GM23338 (cell line): ENCODE measurements around the gene KIRREL3. TPM values are rescaled to one million over a fixed set of nuclear protein-coding genes. Genes with fewer than 3 reads are reported as not detected.

Experiments
- ATAC-seq: fragments of 200-7000 bp; cut with Tn5 transposase; 3 replicates; pipeline ENCODE4 v1.9.1; 2020
- DNase-seq: peaks from one replicate; pipeline ENCODE4 v3.0.0-alpha.2; 2015; ENCODE audit warnings: low spot score
- H2AFZ ChIP-seq: fragments of 200-600 bp; sonication (generic); 2 replicates; pipeline ENCODE4 v1.8.0; 2016; ENCODE audit warnings: antibody characterized with exemption, mild to moderate bottlenecking, moderate library complexity
- H3F3A ChIP-seq: fragments of 200-600 bp; sonication (generic); replicated peaks from 2 replicates; pipeline ENCODE4 v1.8.0; 2017; ENCODE audit warnings: antibody characterized with exemption, mixed run types, low read depth
- H3K27ac ChIP-seq: fragments of 200-600 bp; sonication (generic); 2 replicates; pipeline ENCODE4 v1.6.1; 2016; ENCODE audit warnings: low read depth
- H3K27me3 ChIP-seq: fragments of 200-600 bp; sonication (generic); 2 replicates; pipeline ENCODE4 v1.8.0; 2016; ENCODE audit warnings: mild to moderate bottlenecking, mixed run types, moderate library complexity; ENCODE audit not compliant: insufficient read depth
- H3K36me3 ChIP-seq: fragments of 200-600 bp; sonication (generic); 2 replicates; pipeline ENCODE4 v1.8.0; 2016; ENCODE audit warnings: mild to moderate bottlenecking; ENCODE audit not compliant: insufficient read depth
- H3K4me1 ChIP-seq: fragments of 200-600 bp; sonication (generic); 2 replicates; pipeline ENCODE4 v1.8.0; 2016; ENCODE audit warnings: mild to moderate bottlenecking, moderate library complexity; ENCODE audit not compliant: insufficient read depth
- H3K4me2 ChIP-seq: fragments of 200-600 bp; sonication (generic); 2 replicates; pipeline ENCODE4 v1.7.1; 2017; ENCODE audit warnings: mixed run types
- H3K4me3 ChIP-seq: fragments of 200-600 bp; sonication (generic); 2 replicates; pipeline ENCODE4 v1.6.1; 2016; ENCODE audit warnings: mixed run types
- H3K79me2 ChIP-seq: fragments of 200-600 bp; sonication (generic); replicated peaks from 2 replicates; pipeline ENCODE4 v1.8.0; 2017; ENCODE audit warnings: mild to moderate bottlenecking; ENCODE audit not compliant: insufficient read depth
- H3K9me2 ChIP-seq: fragments of 200-600 bp; sonication (generic); 2 replicates; pipeline ENCODE4 v1.8.0; 2017; ENCODE audit not compliant: insufficient read depth
- H4K20me1 ChIP-seq: fragments of 200-600 bp; sonication (generic); replicated peaks from 2 replicates; pipeline ENCODE4 v1.8.0; 2017; ENCODE audit warnings: mild to moderate bottlenecking; ENCODE audit not compliant: insufficient read depth
- H3K27ac Mint-ChIP-seq: 2 replicates; pipeline ENCODE4 v1.8.0; 2020; ENCODE audit warnings: inconsistent platforms, mild to moderate bottlenecking, moderate library complexity, mixed read lengths
- H3K27me3 Mint-ChIP-seq: 3 replicates; pipeline ENCODE4 v1.8.0; 2022; ENCODE audit warnings: low read depth, mild to moderate bottlenecking, moderate library complexity, mixed read lengths, inconsistent platforms; ENCODE audit not compliant: insufficient read depth, poor library complexity
- H3K36me3 Mint-ChIP-seq: 3 replicates; pipeline ENCODE4 v1.8.0; 2021; ENCODE audit warnings: low read depth, mild to moderate bottlenecking, inconsistent platforms, moderate library complexity, mixed read lengths
- H3K4me1 Mint-ChIP-seq: 3 replicates; pipeline ENCODE4 v1.8.0; 2020; ENCODE audit warnings: mild to moderate bottlenecking, inconsistent platforms, mixed read lengths
- H3K4me3 Mint-ChIP-seq: 3 replicates; pipeline ENCODE4 v1.8.0; 2021; ENCODE audit warnings: moderate library complexity, mild to moderate bottlenecking, inconsistent platforms, mixed read lengths
- H3K9me3 Mint-ChIP-seq: 3 replicates; pipeline ENCODE4 v1.8.0; 2020; ENCODE audit warnings: moderate library complexity, mild to moderate bottlenecking, inconsistent platforms, mixed read lengths
- CREB1 ChIP-seq: fragments of 250-450 bp; sonication (Bioruptor Pico); IDR thresholded peaks from 2 replicates; pipeline ENCODE4 v1.5.0; 2020; ENCODE audit warnings: low read depth, mild to moderate bottlenecking, moderate library complexity
- JUNB ChIP-seq: IDR thresholded peaks from one replicate; pipeline ENCODE4 v1.6.1; 2016; ENCODE audit warnings: antibody characterized with exemption; ENCODE audit not compliant: unreplicated experiment
- POLR2AphosphoS5 ChIP-seq: IDR thresholded peaks from 2 replicates; pipeline ENCODE4 v1.6.1; 2016; ENCODE audit warnings: antibody characterized with exemption, low read depth
- STAT1 ChIP-seq: IDR thresholded peaks from one replicate; pipeline ENCODE4 v1.6.1; 2016; ENCODE audit warnings: antibody characterized with exemption; ENCODE audit not compliant: unreplicated experiment
- ZNF114 ChIP-seq: fragments of 250-450 bp; sonication (Bioruptor Pico); IDR thresholded peaks from 2 replicates; pipeline ENCODE4 v1.5.0; 2020; ENCODE audit warnings: mild to moderate bottlenecking, moderate library complexity
- polyA plus RNA-seq: library from polyadenylated mRNA; unstranded; fragments of >200 nt; fragmentation: Nextera tagmentation; extraction: Ambion mirVana; gene quantifications from 2 replicates; pipeline ENCODE4 v1.2.1, GENCODE V29; 2016
- total RNA-seq: library from RNA; depleted of rRNA; stranded (reverse); fragments of >200 nt; shearing (Covaris generic); gene quantifications from 2 replicates; pipeline ENCODE4 v1.2.3, GENCODE V29; 2014
- TF ChIP-seq, protein P1 (sequence below): IDR thresholded peaks from one replicate; pipeline ENCODE4 v1.6.1; 2018; ENCODE audit warnings: antibody characterized with exemption; ENCODE audit not compliant: unreplicated experiment
- TF ChIP-seq, protein P2 (sequence below): fragments of 250-450 bp; sonication (Bioruptor Pico); IDR thresholded peaks from 2 replicates; pipeline ENCODE4 v1.5.0; 2020; ENCODE audit warnings: mild to moderate bottlenecking, moderate library complexity

The KIRREL3 gene
- total and polyA plus RNA-seq, 2 experiments from 2014 or later, result 0.13 to 1.5 TPM

DNA sequence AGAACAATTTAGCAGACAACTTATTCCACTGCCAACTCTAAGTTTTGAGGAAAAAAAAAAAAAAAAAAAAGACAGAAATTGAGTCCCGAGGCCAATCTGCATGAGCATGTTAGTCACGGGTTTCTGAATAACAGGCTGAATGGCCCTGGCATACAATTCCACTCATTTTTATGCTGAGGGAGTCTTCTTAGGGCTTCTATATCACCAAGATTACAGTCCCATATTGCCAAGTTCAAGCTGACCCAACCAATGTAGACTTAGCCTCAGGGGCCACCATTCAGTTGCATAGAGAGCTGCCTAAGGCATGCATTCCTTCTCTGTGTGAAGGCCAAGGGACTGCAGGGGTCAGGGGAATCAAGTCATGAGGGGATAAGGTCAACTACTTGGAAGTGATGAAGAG, 27.5 kb downstream of the KIRREL3 start:
- Mint-ChIP-seq H3K27ac (no peak overlapping the region), H3K4me1 (peaks cover 30% of the 10 kb centered on the region), H3K36me3 (peaks cover 13% of the 10 kb centered on the region), H3K9me3 (peaks cover 12% of the 10 kb centered on the region), H3K4me3 (no peak overlapping the region), H3K27me3 (peaks cover 4% of the 10 kb centered on the region)
- Histone ChIP-seq H3K9me2 (0 out of 2 replicates have a peak, but pooled peaks cover 4% of the 10 kb centered on the region), H3K27me3 (no peaks in the 10 kb centered on the region), H3K4me3 (no peak overlapping the region), H3K4me1 (peaks cover 14% of the 10 kb centered on the region; the same call in 1 of the 2 replicates), H3K79me2 (no peaks in the 10 kb centered on the region), H3K27ac (no peak overlapping the region), H2AFZ (no peak overlapping the region), H3K4me2 (no peak overlapping the region), H4K20me1 (no peaks in the 10 kb centered on the region), H3F3A (no peaks in the 10 kb centered on the region; the same call in 1 of the 2 replicates), H3K36me3 (no peaks in the 10 kb centered on the region; the same call in 1 of the 2 replicates)
- TF ChIP-seq STAT1 (no peak), POLR2AphosphoS5 (no peak), ZNF114 (CRISPR knock-in tag) (no peak)
- TF ChIP-seq, protein P1, sequence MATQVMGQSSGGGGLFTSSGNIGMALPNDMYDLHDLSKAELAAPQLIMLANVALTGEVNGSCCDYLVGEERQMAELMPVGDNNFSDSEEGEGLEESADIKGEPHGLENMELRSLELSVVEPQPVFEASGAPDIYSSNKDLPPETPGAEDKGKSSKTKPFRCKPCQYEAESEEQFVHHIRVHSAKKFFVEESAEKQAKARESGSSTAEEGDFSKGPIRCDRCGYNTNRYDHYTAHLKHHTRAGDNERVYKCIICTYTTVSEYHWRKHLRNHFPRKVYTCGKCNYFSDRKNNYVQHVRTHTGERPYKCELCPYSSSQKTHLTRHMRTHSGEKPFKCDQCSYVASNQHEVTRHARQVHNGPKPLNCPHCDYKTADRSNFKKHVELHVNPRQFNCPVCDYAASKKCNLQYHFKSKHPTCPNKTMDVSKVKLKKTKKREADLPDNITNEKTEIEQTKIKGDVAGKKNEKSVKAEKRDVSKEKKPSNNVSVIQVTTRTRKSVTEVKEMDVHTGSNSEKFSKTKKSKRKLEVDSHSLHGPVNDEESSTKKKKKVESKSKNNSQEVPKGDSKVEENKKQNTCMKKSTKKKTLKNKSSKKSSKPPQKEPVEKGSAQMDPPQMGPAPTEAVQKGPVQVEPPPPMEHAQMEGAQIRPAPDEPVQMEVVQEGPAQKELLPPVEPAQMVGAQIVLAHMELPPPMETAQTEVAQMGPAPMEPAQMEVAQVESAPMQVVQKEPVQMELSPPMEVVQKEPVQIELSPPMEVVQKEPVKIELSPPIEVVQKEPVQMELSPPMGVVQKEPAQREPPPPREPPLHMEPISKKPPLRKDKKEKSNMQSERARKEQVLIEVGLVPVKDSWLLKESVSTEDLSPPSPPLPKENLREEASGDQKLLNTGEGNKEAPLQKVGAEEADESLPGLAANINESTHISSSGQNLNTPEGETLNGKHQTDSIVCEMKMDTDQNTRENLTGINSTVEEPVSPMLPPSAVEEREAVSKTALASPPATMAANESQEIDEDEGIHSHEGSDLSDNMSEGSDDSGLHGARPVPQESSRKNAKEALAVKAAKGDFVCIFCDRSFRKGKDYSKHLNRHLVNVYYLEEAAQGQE, result no peak
- ATAC-seq (no peak), DNase-seq (no peak)

DNA sequence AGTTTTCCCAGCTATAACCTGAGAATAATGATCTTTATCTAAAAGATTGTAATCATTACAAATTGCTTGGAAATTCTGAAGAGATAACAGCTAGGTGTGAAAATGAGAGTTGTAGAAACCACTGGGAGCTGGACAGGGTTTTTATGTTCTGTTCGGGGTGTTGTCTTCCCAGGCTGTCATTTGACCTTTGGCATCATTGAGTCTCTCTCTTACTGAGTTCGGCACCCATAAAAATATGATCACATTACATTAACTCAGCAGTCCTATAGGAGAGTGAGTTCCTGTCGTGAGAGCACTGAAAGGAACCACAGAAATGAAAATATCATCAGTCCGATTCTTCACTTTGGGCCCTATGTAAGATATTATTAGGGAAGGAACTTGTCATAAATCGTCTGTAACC, 29.3 kb downstream of the KIRREL3 start:
- ATAC-seq, result no peak
- 0 out of 2 replicates have a peak, but pooled peaks cover 4% of the 10 kb centered on the region for H3K9me2 ChIP-seq
- no peaks in the 10 kb centered on the region for H3K79me2 ChIP-seq
- no peak overlapping the region for H3K4me3 Mint-ChIP-seq
- no peaks in the 10 kb centered on the region for H3K27me3 ChIP-seq
- H3K36me3 Mint-ChIP-seq, result peaks cover 13% of the 10 kb centered on the region
- no peak overlapping the region for H3K4me3 ChIP-seq
- peaks cover 2% of the 10 kb centered on the region for H3K27me3 Mint-ChIP-seq
- H3K27ac ChIP-seq, result no peak overlapping the region
- H3K4me1 Mint-ChIP-seq, result peaks cover 19% of the 10 kb centered on the region
- no peaks in the 10 kb centered on the region for H4K20me1 ChIP-seq
- peaks cover 12% of the 10 kb centered on the region for H3K9me3 Mint-ChIP-seq
- H3K27ac Mint-ChIP-seq, result no peak overlapping the region
- no peak overlapping the region for H3K4me2 ChIP-seq
- H3K36me3 ChIP-seq, result no peaks in the 10 kb centered on the region; the same call in 1 of the 2 replicates
- H3F3A ChIP-seq, result no peaks in the 10 kb centered on the region; the same call in 1 of the 2 replicates
- 0 out of 2 replicates have a peak, but pooled peaks cover 5% of the 10 kb centered on the region for H3K4me1 ChIP-seq
- DNase-seq, result no peak
- no peak overlapping the region for H2AFZ ChIP-seq
- TF ChIP-seq, protein P1, result no peak
- TF ChIP-seq, protein P2, sequence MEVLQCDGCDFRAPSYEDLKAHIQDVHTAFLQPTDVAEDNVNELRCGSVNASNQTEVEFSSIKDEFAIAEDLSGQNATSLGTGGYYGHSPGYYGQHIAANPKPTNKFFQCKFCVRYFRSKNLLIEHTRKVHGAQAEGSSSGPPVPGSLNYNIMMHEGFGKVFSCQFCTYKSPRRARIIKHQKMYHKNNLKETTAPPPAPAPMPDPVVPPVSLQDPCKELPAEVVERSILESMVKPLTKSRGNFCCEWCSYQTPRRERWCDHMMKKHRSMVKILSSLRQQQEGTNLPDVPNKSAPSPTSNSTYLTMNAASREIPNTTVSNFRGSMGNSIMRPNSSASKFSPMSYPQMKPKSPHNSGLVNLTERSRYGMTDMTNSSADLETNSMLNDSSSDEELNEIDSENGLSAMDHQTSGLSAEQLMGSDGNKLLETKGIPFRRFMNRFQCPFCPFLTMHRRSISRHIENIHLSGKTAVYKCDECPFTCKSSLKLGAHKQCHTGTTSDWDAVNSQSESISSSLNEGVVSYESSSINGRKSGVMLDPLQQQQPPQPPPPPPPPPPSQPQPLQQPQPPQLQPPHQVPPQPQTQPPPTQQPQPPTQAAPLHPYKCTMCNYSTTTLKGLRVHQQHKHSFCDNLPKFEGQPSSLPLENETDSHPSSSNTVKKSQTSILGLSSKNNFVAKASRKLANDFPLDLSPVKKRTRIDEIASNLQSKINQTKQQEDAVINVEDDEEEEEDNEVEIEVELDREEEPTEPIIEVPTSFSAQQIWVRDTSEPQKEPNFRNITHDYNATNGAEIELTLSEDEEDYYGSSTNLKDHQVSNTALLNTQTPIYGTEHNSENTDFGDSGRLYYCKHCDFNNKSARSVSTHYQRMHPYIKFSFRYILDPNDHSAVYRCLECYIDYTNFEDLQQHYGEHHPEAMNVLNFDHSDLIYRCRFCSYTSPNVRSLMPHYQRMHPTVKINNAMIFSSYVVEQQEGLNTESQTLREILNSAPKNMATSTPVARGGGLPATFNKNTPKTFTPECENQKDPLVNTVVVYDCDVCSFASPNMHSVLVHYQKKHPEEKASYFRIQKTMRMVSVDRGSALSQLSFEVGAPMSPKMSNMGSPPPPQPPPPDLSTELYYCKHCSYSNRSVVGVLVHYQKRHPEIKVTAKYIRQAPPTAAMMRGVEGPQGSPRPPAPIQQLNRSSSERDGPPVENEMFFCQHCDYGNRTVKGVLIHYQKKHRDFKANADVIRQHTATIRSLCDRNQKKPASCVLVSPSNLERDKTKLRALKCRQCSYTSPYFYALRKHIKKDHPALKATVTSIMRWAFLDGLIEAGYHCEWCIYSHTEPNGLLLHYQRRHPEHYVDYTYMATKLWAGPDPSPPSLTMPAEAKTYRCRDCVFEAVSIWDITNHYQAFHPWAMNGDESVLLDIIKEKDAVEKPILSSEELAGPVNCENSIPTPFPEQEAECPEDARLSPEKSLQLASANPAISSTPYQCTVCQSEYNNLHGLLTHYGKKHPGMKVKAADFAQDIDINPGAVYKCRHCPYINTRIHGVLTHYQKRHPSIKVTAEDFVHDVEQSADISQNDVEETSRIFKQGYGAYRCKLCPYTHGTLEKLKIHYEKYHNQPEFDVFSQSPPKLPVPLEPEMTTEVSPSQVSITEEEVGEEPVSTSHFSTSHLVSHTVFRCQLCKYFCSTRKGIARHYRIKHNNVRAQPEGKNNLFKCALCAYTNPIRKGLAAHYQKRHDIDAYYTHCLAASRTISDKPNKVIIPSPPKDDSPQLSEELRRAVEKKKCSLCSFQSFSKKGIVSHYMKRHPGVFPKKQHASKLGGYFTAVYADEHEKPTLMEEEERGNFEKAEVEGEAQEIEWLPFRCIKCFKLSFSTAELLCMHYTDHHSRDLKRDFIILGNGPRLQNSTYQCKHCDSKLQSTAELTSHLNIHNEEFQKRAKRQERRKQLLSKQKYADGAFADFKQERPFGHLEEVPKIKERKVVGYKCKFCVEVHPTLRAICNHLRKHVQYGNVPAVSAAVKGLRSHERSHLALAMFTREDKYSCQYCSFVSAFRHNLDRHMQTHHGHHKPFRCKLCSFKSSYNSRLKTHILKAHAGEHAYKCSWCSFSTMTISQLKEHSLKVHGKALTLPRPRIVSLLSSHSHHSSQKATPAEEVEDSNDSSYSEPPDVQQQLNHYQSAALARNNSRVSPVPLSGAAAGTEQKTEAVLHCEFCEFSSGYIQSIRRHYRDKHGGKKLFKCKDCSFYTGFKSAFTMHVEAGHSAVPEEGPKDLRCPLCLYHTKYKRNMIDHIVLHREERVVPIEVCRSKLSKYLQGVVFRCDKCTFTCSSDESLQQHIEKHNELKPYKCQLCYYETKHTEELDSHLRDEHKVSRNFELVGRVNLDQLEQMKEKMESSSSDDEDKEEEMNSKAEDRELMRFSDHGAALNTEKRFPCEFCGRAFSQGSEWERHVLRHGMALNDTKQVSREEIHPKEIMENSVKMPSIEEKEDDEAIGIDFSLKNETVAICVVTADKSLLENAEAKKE (CRISPR knock-in tag), result no peak
- no peak for TF ChIP-seq JUNB
- TF ChIP-seq CREB1 (CRISPR knock-in tag), result no peak
- TF ChIP-seq ZNF114 (CRISPR knock-in tag), result no peak
